ENCODE results near the gene MORC2.
A peak's percentile ranks its signal among the peaks of the same experiment; 100 is the strongest.

The MORC2 gene

DNA sequence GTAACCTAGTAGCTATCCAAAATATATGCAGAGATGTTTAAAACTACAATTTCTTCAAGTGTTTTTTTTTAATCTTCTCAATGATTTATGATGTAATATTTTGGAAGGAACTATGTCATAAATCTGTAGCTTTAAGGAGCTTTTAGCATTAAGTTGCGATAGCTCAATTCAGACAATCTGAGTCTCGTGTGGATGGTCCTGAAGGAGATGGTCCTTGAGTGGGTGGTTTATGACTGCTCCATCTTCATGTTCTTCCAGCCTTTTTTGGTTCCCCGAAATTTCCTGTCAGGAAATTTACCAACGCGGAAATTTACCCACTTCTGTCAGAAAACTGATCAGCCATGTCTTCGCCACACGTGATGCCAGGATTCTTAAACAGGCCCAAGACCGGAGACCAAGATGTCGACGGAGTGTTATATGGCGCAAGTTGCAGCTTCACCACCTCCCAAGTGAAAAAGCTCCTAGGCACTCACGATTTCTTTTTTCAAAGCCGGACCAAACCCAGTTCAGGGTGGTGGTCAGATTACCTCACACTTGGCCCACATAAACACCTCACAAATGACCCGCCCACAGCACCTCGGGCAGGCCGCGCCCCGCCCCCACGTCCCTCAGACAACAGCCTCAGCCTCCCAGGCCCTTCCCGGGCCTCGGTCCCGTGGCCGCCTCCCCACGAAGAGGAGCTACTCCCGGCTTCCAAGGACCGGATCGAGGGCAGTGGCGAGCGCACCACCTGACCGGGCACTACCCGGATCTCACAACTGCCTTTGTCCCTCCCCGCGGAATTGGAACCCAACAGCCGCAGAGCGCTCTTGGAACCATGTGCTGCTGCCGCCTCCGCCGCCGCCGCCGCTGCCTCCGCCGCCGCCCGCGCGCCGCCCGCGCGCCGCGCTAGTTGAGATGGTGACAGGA, at the start of gene MORC2:
Gene MORC2, minus strand, starts transcription at position 760 of the 909 bp plus-strand sequence. CDS start 885 bp downstream, outside the sequence.
- DNase-seq = no peak

GRCh38 chr22:31005535-31005934, 37.0 kb upstream of the MORC2 start:
- no peak for DNase-seq

GRCh38 chr22:31001124-31001770, 32.7 kb upstream of the MORC2 start:
- DNase-seq = no peak

GRCh38 chr22:30998329-30998728, 29.8 kb upstream of the MORC2 start:
- DNase-seq = no peak

- no peak for DNase-seq
These were observed 27.9 kb upstream of the MORC2 start for GRCh38 chr22:30996462-30996861.

DNA sequence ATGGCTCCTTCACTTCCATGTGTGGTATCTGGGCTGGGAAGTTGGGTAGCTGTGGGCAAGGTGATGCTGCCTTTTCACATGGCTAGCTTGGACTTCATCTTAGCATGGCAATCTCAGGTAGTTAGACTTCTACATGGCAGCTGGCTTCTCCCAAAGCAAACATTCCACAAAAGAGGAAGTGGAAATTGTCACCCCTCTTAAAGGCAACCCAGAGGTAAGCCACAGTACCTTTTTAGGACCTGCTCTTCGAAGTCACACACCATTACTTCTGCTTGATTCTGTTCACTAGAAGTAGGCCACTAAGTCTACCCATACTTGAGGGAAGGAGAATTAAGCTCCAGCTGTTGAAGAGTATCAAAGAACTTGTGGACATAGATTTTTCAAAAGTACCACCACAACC, 26.4 kb upstream of the MORC2 start:
- no peak for DNase-seq

DNA sequence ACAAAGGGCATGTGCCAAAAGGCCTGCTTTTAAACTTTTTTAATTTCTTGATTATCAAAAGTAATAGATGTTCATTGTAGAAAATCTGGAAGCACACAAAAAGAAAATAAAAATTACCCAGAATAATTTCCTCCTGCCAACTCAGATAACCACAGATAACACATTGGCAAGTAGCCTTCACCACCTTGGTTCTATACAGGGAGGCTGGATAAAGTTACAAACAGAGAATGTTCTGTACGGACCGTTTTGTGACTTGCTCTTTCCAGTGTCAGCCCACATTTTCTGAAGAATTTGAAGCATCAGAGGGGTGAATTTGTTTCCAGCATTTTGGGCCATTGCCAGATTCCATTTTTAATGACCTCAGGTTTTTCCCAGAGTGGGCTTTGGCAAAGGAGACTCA, 24.0 kb upstream of the MORC2 start:
- DNase-seq = no peak

GRCh38 chr22:30990690-30991089, 22.1 kb upstream of the MORC2 start:
- DNase-seq = no peak

DNA sequence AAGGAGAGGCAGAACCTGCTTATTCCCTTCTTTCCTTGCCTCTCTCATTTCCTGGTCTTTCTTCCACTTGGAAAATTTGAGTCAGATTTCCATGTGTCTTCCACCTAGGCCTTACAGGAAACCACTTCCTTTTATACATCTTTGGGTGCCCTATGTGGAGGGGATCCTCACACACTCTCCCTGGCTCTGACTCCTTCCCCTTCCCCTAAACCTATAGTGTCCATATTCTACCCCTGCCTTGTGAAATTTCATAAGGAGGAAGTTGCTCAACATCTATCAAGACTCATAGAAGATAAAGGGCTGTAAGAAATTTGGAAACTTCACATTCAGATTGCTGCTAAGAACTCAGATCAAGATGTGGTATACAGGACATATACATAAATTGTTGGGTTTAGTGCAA, 20.9 kb upstream of the MORC2 start:
- no peak for DNase-seq

- no peak for DNase-seq
These were observed 17.1 kb upstream of the MORC2 start for GRCh38 chr22:30985561-30986208.

DNA sequence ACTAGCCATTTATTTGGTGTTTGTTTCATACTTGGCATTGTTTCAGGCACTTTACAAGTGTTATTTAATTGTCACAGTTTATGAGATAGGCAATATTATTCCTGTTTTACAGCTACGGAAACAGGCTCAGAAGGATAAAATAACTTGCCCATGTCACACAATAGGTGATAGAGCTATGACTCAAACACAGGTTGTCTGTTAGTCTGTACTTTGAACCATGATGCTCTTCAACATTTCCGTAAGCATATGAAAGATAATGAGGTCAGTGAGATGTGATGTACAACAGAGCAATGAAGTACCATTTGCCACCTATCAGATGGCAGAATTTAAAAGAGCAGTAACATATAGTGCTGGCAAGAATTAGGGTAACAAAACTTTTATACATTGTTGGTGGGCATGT, 15.7 kb upstream of the MORC2 start:
- DNase-seq = no peak

DNA sequence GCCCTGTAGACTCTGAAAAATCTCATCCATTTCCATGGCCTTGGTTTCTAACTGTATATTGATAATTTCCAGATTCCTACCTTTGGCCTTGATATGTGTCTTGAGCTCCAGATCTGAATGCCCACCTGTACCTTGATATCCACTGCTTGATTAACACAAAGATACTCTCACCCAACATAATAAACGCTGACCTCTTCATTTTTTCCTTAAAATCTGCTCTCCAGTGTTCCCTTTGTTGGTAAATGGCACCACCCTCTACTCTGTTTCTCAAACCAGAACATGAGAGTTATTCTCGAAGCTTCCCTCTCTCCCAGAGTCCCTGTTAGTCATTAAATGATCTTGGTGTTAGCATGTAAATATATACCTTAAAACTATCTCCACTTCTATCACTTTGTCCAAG, 13.9 kb upstream of the MORC2 start:
- DNase-seq = no peak

- DNase-seq = no peak
These were observed 11.4 kb upstream of the MORC2 start for GRCh38 chr22:30979932-30980331.

GRCh38 chr22:30978304-30978962, 9.9 kb upstream of the MORC2 start:
- no peak for DNase-seq

DNA sequence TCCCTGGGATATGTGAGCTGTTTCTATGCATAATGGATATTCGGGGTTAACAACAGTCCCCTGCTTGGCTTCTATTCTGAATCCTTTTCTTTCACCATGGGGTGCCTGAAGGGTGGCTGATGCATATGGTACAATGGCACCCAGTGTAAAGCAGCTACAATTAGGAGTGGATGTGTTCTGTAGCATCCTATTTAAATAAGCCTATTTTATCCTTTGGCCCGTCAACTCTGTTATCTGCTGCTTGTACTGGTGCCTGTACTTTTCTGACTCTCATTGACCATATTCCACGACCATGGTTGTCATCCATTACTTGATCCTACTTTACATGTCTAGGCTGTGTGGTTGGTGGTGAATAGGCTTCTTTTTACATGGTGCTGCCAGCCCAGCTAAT, 1.8 kb upstream of the MORC2 start:
- no peak for DNase-seq

- DNase-seq = peak; percentile 46
These were observed 1.2 kb upstream of the MORC2 start for GRCh38 chr22:30969532-30970355.

- DNase-seq = peak; percentile 90
These were observed 454 bp upstream of the MORC2 start, which contains the start of gene TUG1 for GRCh38 chr22:30968924-30969531. Gene TUG1 (plus strand): TSS chr22:30969265.

DNA sequence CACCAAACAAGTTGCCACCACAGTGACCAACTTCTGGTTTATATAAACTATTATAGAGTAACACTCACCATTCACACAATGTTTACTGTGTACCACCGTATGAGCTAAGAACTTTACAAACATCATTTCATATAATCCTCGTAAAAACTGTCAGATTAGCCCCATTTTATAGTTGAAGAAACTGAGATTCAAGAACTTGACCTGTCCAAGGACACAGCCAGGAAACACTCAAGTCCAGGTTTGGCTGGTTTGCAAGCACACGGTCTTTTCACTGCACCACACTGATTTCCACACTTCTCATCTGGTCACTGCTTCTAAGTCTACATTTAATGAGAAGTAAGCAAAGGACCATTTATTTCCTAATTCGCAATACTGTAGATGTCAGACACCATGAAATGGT, 3.7 kb downstream of the MORC2 start:
- no peak for DNase-seq

GRCh38 chr22:30955153-30955552, 13.4 kb downstream of the MORC2 start:
- DNase-seq = no peak

DNA sequence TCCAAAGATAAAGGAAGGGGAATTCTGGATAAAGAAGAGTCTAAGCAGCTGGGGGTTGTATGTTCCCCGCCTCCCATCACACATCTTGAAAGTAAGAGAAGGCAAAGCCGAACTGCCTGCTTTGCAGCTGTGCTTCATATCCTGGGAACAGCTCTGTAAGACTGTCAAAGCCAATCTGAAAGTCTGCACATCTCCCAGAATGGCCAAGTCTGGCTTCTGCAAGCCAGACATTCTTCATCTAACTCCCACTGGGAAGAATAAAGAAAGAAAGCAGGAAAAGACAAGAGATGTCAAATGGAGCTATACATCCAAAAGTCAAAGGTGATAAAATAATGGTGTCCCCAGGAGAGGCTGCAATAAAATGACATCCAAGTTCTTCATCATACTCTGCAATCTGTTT, 15.4 kb downstream of the MORC2 start:
- DNase-seq = no peak

DNA sequence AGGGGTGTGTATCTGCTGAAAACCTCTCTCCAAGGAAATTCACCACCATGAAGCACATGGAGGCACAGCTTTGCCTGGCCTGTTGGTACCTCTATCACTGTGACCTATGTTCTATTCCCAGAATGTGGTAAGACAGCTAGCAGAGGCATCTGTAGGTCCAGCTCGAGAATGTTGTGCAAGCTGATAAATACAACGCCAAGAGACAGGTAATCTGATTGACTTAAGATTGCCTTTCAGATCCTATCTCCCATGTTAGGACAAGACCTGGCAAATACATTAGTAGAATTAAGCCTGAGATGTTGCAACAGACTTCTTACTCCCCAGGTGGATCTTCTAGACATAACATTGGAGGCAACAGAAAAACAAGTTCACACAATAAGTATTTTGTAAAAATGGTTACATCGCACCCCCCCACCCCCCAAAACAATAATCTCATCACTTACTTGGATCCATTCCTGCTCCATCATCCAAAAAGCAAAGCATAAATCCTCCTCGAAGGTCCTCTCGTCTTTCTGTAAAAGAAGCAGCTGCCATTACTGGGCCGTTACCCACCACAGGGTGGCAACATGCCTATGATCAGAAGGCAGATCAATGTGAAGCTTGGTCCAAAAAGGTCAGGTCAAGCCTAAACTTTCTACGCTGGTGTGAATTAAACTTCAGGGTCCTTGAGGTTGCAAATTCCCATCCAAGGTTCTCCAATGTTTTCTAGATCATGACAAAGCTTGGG, 18.5 kb downstream of the MORC2 start:
- no peak for DNase-seq

Measured in NK-92 treated with Interleukin-12 subunit alpha and Interleukin-12 subunit beta, amount 100 ng/mL, for 24 hours (cell line).